Right lobe of liver (tissue), 6 donors: ENCODE data around the gene KRTAP9-6. TPM values are rescaled to one million over a fixed set of nuclear protein-coding genes. Genes with fewer than 3 reads are reported as not detected.
"Not testable (repeated sequence)": the region's sequence is repeated elsewhere in the genome, so short reads cannot be mapped to it uniquely, and the experiment has no call there.

Experiments
- ATAC-seq, 4 donors: fragments of 200-7000 bp; cut with Tn5 transposase; one replicate each; pipeline ENCODE4 v1.9.1; 2020; ENCODE audit warnings: mild to moderate bottlenecking in 4 of 4, moderate library complexity in 4 of 4
- DNase-seq, 3 donors: peaks; one replicate each; pipeline ENCODE4 v3.0.0-alpha.2; 2020
- H3K27ac ChIP-seq, 3 donors: fragments of 200-600 bp; one replicate each; pipeline ENCODE4 v1.8.0; 2022
- H3K27me3 ChIP-seq, 2 donors: fragments of 200-600 bp; one replicate each; pipeline ENCODE4 v1.8.0; 2022
- H3K36me3 ChIP-seq, 4 donors: fragments of 200-600 bp; sonication (generic) in 1 of 4; one replicate each; pipeline versions ENCODE4 v1.5.1 to v1.8.0; 2017 to 2022; ENCODE audit warnings: control low read depth in 1 of 4
- H3K4me1 ChIP-seq, 4 donors: fragments of 200-600 bp; sonication (generic) in 1 of 4; one replicate each; pipeline versions ENCODE4 v1.5.1 to v1.8.0; 2017 to 2022; ENCODE audit warnings: control low read depth in 1 of 4
- H3K4me3 ChIP-seq, 3 donors: fragments of 200-600 bp; one replicate each; pipeline ENCODE4 v1.8.0; 2022
- H3K9me3 ChIP-seq, 4 donors: fragments of 200-600 bp; sonication (generic) in 1 of 4; one replicate each; pipeline versions ENCODE4 v1.5.1 to v1.8.0; 2017 to 2022; ENCODE audit warnings: control low read depth in 1 of 4
- POLR2A ChIP-seq: fragments of 450-650 bp; IDR thresholded peaks from one replicate; pipeline ENCODE4 v1.6.1; 2017; ENCODE audit warnings: antibody characterized with exemption, mild to moderate bottlenecking
- WGBS: methylation state at CpG from one replicate; pipeline ENCODE4 v1.1.6; 2018; ENCODE audit warnings: low coverage, low lambda C conversion rate; ENCODE audit not compliant: insufficient coverage; ENCODE audit errors: missing lambda C conversion rate; 5-methylcytosine and 5-hydroxymethylcytosine counted together
- intact Hi-C, 2 donors: fragments of 100-400 bp; cut with DNase I; formaldehyde crosslinking; loops; one replicate each; pipeline versions ENCODE4 v1.11.2 to v1.14.1; 2022
- total RNA-seq, 6 experiments: library from RNA; depleted of rRNA in 2 of 6; stranded (reverse); fragments of >200 nt in 2 of 6; fragmentation: NEBNext Ultra II Directional in 3 of 6; extraction: Animal tissue kit (Norgen Biotek cat#: 25700) in 3 of 6; gene quantifications; one replicate each; pipeline versions ENCODE4 v1.1.0 to v1.2.4, GENCODE V29; 2016 to 2023
- TF ChIP-seq, protein P1 (sequence below), 4 donors: fragments of 200-600 bp in 3 of 4; fragments of 450-650 bp in 1 of 4; IDR thresholded peaks; one replicate each; pipeline versions ENCODE4 v1.5.1 to v1.8.0; 2016 to 2022; ENCODE audit warnings: antibody characterized with exemption in 4 of 4, mild to moderate bottlenecking in 2 of 4
- donor health status: DM: no; HTN: yes; CAD: no.
- donor health status: DM: no; HTN: no; CAD: no.
- donor health status: DM: no; HTN: no; CAD: no.
- donor health status: DM: no; HTN: yes; CAD: no.
- donor health status: DM: no; HTN: yes; CAD: no.

KRTAP9-6 gene
- total RNA-seq, 6 experiments from 2014 or later: not detected

- Histone ChIP-seq H3K36me3 (no peaks in the 10 kb centered on the region), H3K4me3 (no peak overlapping the region), H3K4me1 (no peaks in the 10 kb centered on the region), H3K27me3 (peaks cover 0 to 4% of the 10 kb centered on the region in 2 donors), H3K27ac (no peak overlapping the region), H3K9me3 (no peaks in the 10 kb centered on the region)
- 54% methylated on average over 2 of the region's 2 CpGs for WGBS
- intact Hi-C loops: no loop called here
- DNase-seq (no peak), ATAC-seq (no peak)
- TF ChIP-seq, protein P1, sequence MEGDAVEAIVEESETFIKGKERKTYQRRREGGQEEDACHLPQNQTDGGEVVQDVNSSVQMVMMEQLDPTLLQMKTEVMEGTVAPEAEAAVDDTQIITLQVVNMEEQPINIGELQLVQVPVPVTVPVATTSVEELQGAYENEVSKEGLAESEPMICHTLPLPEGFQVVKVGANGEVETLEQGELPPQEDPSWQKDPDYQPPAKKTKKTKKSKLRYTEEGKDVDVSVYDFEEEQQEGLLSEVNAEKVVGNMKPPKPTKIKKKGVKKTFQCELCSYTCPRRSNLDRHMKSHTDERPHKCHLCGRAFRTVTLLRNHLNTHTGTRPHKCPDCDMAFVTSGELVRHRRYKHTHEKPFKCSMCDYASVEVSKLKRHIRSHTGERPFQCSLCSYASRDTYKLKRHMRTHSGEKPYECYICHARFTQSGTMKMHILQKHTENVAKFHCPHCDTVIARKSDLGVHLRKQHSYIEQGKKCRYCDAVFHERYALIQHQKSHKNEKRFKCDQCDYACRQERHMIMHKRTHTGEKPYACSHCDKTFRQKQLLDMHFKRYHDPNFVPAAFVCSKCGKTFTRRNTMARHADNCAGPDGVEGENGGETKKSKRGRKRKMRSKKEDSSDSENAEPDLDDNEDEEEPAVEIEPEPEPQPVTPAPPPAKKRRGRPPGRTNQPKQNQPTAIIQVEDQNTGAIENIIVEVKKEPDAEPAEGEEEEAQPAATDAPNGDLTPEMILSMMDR (IDR thresholded peaks at IDR 0.05): no peak
- no peak for TF ChIP-seq POLR2A
Observed at GRCh38 chr17:41263212-41263611, 2.0 kb upstream of the KRTAP9-6 start.

- Histone ChIP-seq H3K27me3 (peaks cover 0 to 1% of the 10 kb centered on the region in 2 donors), H3K27ac (no peak overlapping the region), H3K4me3 (no peak overlapping the region), H3K9me3 (no peaks in the 10 kb centered on the region), H3K36me3 (no peaks in the 10 kb centered on the region), H3K4me1 (no peaks in the 10 kb centered on the region)
- TF ChIP-seq, protein P1 (IDR thresholded peaks at IDR 0.05): no peak
- TF ChIP-seq POLR2A: no peak
- DNase-seq (no peak), ATAC-seq (no peak)
- intact Hi-C loops: no loop called here
- WGBS: 50% methylated on average over 1 of the region's 3 CpGs
Observed at GRCh38 chr17:41264599-41264998, 579 bp upstream of the KRTAP9-6 start.

DNA sequence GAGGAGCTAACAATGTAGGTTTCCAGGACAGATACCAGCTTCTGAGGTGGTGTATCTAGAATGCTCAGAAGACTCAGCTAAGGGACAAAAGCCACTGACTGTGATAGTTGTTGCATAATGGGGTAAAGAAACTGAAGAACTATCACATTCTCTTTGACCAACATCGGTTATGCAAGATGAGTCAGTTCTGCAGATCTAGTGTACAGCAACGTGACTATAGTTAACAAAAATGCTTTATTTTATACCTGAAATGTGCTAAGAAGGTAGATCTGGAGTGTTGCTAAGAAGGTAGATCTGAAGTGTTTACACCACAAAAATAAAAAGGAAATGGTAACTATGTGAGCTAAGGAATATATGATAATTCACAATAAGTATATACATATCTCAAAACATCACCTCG, 2.5 kb downstream of the KRTAP9-6 start:
- H3K4me3 ChIP-seq: no peak overlapping the region
- no peak for ATAC-seq
- 51% methylated on average over 3 of the region's 3 CpGs for WGBS

GRCh38 chr17:41271323-41271722, 6.1 kb downstream of the KRTAP9-6 start:
- DNase-seq, H3K4me3 ChIP-seq, intact Hi-C loops, H3K4me1 ChIP-seq, H3K9me3 ChIP-seq, ATAC-seq, H3K27ac ChIP-seq, H3K36me3 ChIP-seq, H3K27me3 ChIP-seq: not testable (repeated sequence)
- no CpG with 5 or more reads among the region's 1 CpG for WGBS

More for the DNA sequence above, 2.5 kb downstream of the KRTAP9-6 start:
- intact Hi-C loops: no loop called here
- Histone ChIP-seq H3K27me3 (no peaks in the 10 kb centered on the region), H3K27ac (no peak overlapping the region), H3K9me3 (no peaks in the 10 kb centered on the region), H3K36me3 (no peaks in the 10 kb centered on the region), H3K4me1 (no peaks in the 10 kb centered on the region)
- TF ChIP-seq POLR2A: no peak
- TF ChIP-seq, protein P1 (IDR thresholded peaks at IDR 0.05): no peak
- no peak for DNase-seq

DNA sequence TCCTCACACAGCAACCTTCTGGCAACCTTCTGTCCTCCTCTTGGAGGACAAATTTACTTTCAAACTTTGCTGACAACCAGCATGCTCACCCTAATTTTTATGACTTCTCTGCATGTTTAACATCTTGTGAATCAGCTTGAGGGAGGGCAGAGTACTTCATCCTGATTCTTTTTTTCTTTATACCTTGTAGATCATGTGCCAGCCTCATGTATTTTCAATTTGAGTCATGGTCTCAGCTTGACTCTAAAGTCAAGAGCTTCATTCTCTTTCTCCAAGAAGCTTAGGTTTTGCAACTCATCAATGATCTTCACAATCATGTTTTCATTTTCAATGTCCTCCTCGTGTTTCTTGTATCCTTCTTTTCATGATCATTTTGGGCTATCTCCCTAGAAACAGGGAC, 6.7 kb downstream of the KRTAP9-6 start:
- no peaks in the 10 kb centered on the region for H3K4me1 ChIP-seq
- H3K27ac ChIP-seq: no peak overlapping the region
- ATAC-seq: no peak
- intact Hi-C loops: no loop called here
- 13% methylated on average over 1 of the region's 1 CpG for WGBS
- no peaks in the 10 kb centered on the region for H3K27me3 ChIP-seq
- no peak for DNase-seq
- H3K36me3 ChIP-seq: no peaks in the 10 kb centered on the region
- TF ChIP-seq, protein P1 (IDR thresholded peaks at IDR 0.05): no peak
- no peak for TF ChIP-seq POLR2A
- H3K9me3 ChIP-seq: no peaks in the 10 kb centered on the region
- H3K4me3 ChIP-seq: no peak overlapping the region

DNA sequence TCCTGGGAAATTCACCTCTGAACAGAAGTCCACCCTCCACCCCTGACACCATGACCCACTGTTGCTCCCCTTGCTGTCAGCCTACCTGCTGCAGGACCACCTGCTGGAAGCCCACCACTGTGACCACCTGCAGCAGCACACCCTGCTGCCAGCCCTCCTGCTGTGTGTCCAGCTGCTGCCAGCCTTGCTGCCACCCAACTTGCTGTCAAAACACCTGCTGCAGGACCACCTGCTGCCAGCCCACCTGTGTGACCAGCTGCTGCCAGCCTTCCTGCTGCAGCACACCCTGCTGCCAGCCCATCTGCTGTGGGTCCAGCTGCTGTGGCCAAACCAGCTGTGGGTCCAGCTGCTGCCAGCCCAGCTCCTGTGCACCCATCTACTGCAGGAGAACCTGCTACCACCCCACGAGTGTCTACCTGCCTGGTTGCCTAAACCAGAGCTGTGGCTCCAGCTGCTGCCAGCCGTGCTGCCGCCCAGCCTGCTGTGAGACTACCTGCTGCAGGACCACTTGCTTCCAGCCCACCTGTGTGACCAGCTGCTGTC, 10.5 kb downstream of the KRTAP9-6 start, which contains the start of gene KRTAP9-7:
KRTAP9-7 (plus strand) TSS at position 51 of the 543 bp plus-strand sequence; CDS start at position 51, 0 bp downstream.
- H3K4me3 ChIP-seq, intact Hi-C loops: not testable (repeated sequence)

More for the DNA sequence above, 10.5 kb downstream of the KRTAP9-6 start, which contains the start of gene KRTAP9-7:
- not testable (repeated sequence) for ATAC-seq, H3K4me1 ChIP-seq, H3K27me3 ChIP-seq, H3K27ac ChIP-seq, H3K9me3 ChIP-seq, DNase-seq, H3K36me3 ChIP-seq
- no CpG with 5 or more reads among the region's 3 CpGs for WGBS
